Measurements from ENCODE around the gene TBC1D22A. TPM values are rescaled to one million over a fixed set of nuclear protein-coding genes. Genes with fewer than 3 reads are reported as not detected.

The TBC1D22A gene
- total RNA-seq, 1 experiment from 2014 or later = 32.6 TPM

DNA sequence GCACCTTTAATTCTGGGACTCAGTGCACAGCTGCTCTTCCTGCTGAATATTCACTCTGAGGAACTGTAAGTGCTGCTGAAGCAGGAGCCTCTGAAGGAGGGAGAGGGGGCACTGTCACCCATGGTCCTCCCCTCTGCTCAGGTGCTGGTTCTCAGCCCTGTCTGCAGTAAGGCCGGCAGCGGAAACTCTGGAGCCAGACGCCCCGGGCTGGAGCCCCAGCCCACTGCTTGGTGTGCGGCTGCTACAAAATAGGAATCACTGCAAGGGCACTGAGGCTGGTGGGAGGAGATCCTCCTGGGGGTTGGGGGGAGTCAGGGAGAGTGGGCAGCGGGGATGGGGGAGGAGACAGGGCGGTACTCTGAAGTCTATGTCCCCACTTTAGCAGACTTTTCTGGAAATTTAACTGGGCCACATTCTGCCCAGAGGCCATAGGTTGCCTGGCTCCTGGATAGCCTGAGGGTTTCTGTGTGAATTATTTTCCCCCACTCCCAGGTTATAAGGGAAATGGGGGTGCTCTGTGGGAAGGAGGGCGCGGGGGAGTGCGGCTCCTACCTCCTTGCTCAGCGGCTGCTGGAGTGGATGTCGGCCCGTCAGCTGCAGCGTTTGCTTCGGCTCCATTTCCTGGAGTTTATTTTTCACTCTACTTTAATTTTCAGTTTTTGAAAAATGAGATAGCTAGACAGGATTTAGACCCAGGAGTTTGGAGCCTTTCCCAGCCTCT is 33.6 kb downstream of the TBC1D22A start:
- CTCF ChIA-PET = no interaction called here

DNA sequence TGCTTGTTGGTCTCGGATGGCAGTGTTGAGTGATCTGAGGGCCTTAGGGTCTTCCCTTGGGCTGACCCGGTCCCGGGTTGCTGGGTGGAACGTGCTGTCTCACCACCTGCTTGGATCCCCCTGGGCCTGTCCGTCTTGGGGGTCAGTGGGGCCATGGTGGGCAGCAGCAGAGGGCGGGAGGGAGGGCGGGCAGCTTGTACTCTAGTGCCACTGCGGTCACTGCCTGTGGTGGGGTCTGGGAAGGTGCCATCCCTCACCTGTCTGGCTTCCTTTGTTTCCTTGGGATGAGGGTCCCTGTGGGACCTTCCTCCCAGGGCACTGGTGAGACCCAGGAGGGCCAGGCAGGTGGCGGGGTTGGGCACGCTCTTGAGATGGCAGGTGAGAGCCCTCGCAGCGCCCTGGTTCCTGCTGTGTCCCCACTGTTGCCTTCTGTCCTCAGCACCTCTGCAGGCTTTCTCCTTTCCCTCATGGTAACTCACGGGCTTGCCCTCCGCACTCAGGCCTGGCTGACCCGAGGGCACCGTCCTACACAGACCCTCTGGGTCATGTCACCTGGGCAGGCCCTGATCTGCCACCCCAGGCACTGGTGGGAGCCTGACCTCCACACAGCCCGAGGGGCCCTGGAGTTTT is 34.2 kb downstream of the TBC1D22A start:
- Mint-ChIP-seq H3K36me3 (ENCODE audit: insufficient read depth, unreplicated experiment) (peaks cover 40% of the 10 kb centered on the region), H3K4me1 (ENCODE audit: low read depth, unreplicated experiment) (peaks cover 18% of the 10 kb centered on the region), H3K4me3 (ENCODE audit: unreplicated experiment) (no peak overlapping the region), H3K9me3 (ENCODE audit: unreplicated experiment) (no peaks in the 10 kb centered on the region), H3K27me3 (ENCODE audit: insufficient read depth, unreplicated experiment) (no peaks in the 10 kb centered on the region), H3K27ac (ENCODE audit: unreplicated experiment) (no peak overlapping the region)
- no TSS peak for BruUV-seq (replicated peaks)
- peaks cover 2% of the 10 kb centered on the region for H3K36me3 ChIP-seq (ENCODE audit: control insufficient read depth, insufficient read depth, low read length)
- intact Hi-C loops (cut with micrococcal nuclease; ENCODE audit: unreplicated experiment) = loop anchor here (1.0 to 10.0 kb wide), 2 partner anchors 33 to 198 kb away; no protein-coding TSS in a partner anchor
- DNase-seq = peak in 1 of 2 experiments; percentile 22
- TF ChIP-seq, protein P1, sequence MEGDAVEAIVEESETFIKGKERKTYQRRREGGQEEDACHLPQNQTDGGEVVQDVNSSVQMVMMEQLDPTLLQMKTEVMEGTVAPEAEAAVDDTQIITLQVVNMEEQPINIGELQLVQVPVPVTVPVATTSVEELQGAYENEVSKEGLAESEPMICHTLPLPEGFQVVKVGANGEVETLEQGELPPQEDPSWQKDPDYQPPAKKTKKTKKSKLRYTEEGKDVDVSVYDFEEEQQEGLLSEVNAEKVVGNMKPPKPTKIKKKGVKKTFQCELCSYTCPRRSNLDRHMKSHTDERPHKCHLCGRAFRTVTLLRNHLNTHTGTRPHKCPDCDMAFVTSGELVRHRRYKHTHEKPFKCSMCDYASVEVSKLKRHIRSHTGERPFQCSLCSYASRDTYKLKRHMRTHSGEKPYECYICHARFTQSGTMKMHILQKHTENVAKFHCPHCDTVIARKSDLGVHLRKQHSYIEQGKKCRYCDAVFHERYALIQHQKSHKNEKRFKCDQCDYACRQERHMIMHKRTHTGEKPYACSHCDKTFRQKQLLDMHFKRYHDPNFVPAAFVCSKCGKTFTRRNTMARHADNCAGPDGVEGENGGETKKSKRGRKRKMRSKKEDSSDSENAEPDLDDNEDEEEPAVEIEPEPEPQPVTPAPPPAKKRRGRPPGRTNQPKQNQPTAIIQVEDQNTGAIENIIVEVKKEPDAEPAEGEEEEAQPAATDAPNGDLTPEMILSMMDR (IDR thresholded peaks at IDR 0.05; ENCODE audit: insufficient read depth in 1 of 2, low read depth in 1 of 2, low read length in 1 of 2, severe bottlenecking in 1 of 2, unreplicated experiment in 1 of 2) = no peak
- POLR2A ChIA-PET = interaction anchor here (0.6 kb wide), 1 partner anchor 35 kb away, joined by 4 read pairs; no protein-coding TSS in a partner anchor
- no peaks in the 10 kb centered on the region for H3K27me3 ChIP-seq (replicated peaks; ENCODE audit: control insufficient read depth, insufficient read depth, low read length)
- no peak overlapping the region for H3K4me3 ChIP-seq (ENCODE audit: low read depth, low read length)
- CTCF ChIA-PET = interaction anchor here (0.6 to 1.4 kb wide), 5 partner anchors 15 to 234 kb away, joined by 3 to 8 read pairs (median 5); partner anchors contain the start of gene TBC1D22A
- H3K9me3 ChIP-seq = no peaks in the 10 kb centered on the region
- H3K4me1 ChIP-seq = no peaks in the 10 kb centered on the region

More for the DNA sequence above, 33.6 kb downstream of the TBC1D22A start:
- Mint-ChIP-seq H3K4me3 (ENCODE audit: unreplicated experiment) (no peak overlapping the region), H3K9me3 (ENCODE audit: unreplicated experiment) (no peaks in the 10 kb centered on the region), H3K27me3 (ENCODE audit: insufficient read depth, unreplicated experiment) (no peaks in the 10 kb centered on the region), H3K4me1 (ENCODE audit: low read depth, unreplicated experiment) (peaks cover 13% of the 10 kb centered on the region), H3K27ac (ENCODE audit: unreplicated experiment) (no peak overlapping the region), H3K36me3 (ENCODE audit: insufficient read depth, unreplicated experiment) (peaks cover 35% of the 10 kb centered on the region)
- no peaks in the 10 kb centered on the region for H3K4me1 ChIP-seq
- H3K27me3 ChIP-seq (replicated peaks; ENCODE audit: control insufficient read depth, insufficient read depth, low read length) = no peaks in the 10 kb centered on the region
- peaks cover 2% of the 10 kb centered on the region for H3K36me3 ChIP-seq (ENCODE audit: control insufficient read depth, insufficient read depth, low read length)
- peak in 1 of 2 experiments; percentile 19 for DNase-seq
- H3K9me3 ChIP-seq = no peaks in the 10 kb centered on the region
- no peak overlapping the region for H3K4me3 ChIP-seq (ENCODE audit: low read depth, low read length)
- intact Hi-C loops (cut with micrococcal nuclease; ENCODE audit: unreplicated experiment) = loop anchor here (10.0 kb wide), 1 partner anchor 199 kb away; no protein-coding TSS in a partner anchor
- TF ChIP-seq, protein P1 (IDR thresholded peaks at IDR 0.05; ENCODE audit: insufficient read depth in 1 of 2, low read depth in 1 of 2, low read length in 1 of 2, severe bottlenecking in 1 of 2, unreplicated experiment in 1 of 2) = no peak
- POLR2A ChIA-PET = no interaction called here
- no TSS peak for BruUV-seq (replicated peaks)

DNA sequence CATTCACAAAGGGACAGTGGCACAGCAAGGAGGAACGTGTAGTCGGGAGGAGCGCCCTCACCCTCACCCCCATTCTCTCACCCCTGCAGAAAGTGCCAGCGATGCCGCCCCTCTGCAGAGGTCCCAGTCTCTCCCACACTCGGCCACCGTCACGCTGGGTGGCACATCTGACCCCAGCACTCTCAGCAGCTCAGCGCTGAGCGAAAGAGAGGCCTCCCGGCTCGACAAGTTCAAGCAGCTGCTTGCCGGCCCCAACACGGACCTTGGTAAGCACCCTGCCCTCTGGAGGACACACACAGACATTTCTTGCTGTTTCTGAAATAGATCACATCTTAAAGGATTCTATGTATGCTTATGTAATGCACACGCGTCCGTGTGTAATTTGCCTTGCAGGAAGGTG is 34.9 kb downstream of the TBC1D22A start:
- peaks cover 46% of the 10 kb centered on the region for H3K36me3 Mint-ChIP-seq (ENCODE audit: insufficient read depth, unreplicated experiment)
- TF ChIP-seq, protein P1 (IDR thresholded peaks at IDR 0.05; ENCODE audit: insufficient read depth in 1 of 2, low read depth in 1 of 2, low read length in 1 of 2, severe bottlenecking in 1 of 2, unreplicated experiment in 1 of 2) = peak; percentile 20 to 49
- intact Hi-C loops (cut with micrococcal nuclease; ENCODE audit: unreplicated experiment) = loop anchor here (1.0 to 10.0 kb wide), 2 partner anchors 34 to 197 kb away; no protein-coding TSS in a partner anchor
- peak; percentile 43 to 49 for DNase-seq
- H3K4me1 Mint-ChIP-seq (ENCODE audit: low read depth, unreplicated experiment) = peaks cover 25% of the 10 kb centered on the region
- no peaks in the 10 kb centered on the region for H3K9me3 Mint-ChIP-seq (ENCODE audit: unreplicated experiment)
- no peaks in the 10 kb centered on the region for H3K27me3 Mint-ChIP-seq (ENCODE audit: insufficient read depth, unreplicated experiment)
- no peaks in the 10 kb centered on the region for H3K9me3 ChIP-seq
- no TSS peak for BruUV-seq (replicated peaks)
- H3K4me1 ChIP-seq = no peaks in the 10 kb centered on the region
- H3K36me3 ChIP-seq (ENCODE audit: control insufficient read depth, insufficient read depth, low read length) = peaks cover 2% of the 10 kb centered on the region
- CTCF ChIA-PET = interaction anchor here (0.6 to 1.4 kb wide), 5 partner anchors 14 to 234 kb away, joined by 3 to 8 read pairs (median 5); partner anchors contain the start of gene TBC1D22A
- POLR2A ChIA-PET = interaction anchor here (0.6 kb wide), 1 partner anchor 36 kb away, joined by 4 read pairs; no protein-coding TSS in a partner anchor
- H3K4me3 Mint-ChIP-seq (ENCODE audit: unreplicated experiment) = no peak overlapping the region
- H3K27me3 ChIP-seq (replicated peaks; ENCODE audit: control insufficient read depth, insufficient read depth, low read length) = no peaks in the 10 kb centered on the region
- H3K4me3 ChIP-seq (ENCODE audit: low read depth, low read length) = no peak overlapping the region
- no peak overlapping the region for H3K27ac Mint-ChIP-seq (ENCODE audit: unreplicated experiment)
